Measurements from ENCODE around the gene C9orf85. TPM values are rescaled to one million over a fixed set of nuclear protein-coding genes. Genes with fewer than 3 reads are reported as not detected.

The C9orf85 gene
- total RNA-seq, 1 donor from 2014 or later: 29.3 TPM

DNA sequence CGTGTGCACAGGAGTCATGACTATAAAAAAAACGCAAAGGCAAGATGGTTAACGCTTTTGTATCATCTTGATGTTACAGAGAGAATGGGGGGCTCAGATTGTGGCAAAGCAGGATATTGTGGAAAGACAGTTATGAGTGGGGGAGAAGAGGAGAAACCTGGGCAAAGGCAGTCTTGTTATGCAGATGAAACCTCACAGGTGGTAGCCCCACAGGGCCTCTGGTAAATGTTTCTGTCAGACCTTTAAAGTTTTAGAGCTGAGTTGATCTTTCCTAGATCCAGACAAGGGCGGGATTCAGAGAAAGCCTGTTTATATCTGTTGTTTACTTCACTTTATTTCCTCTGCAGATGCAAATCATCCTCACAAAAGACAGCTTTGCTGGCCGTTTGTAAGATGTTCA lies 55.2 kb downstream of the C9orf85 start:
- DNase-seq (ENCODE audit: low spot score): peak; percentile 5
- TF ChIP-seq EZH2phosphoT487 (IDR thresholded peaks at IDR 0.05) (no peak), CTCF (IDR thresholded peaks at IDR 0.05) (no peak), EZH2 (IDR thresholded peaks at IDR 0.05) (no peak)
- H3K9me3 Mint-ChIP-seq: peaks cover 5% of the 10 kb centered on the region
- H3K27ac Mint-ChIP-seq: no peak overlapping the region
- peaks cover 16% of the 10 kb centered on the region for H3K4me1 ChIP-seq
- H3K36me3 ChIP-seq: no peaks in the 10 kb centered on the region
- peak overlapping the region; percentile 34 for H3K27ac ChIP-seq
- no peaks in the 10 kb centered on the region for H3K9me3 ChIP-seq (ENCODE audit: low read depth)
- peaks cover 27% of the 10 kb centered on the region for H3K36me3 Mint-ChIP-seq
- H3F3A ChIP-seq (ENCODE audit: low read depth): no peaks in the 10 kb centered on the region
- no peaks in the 10 kb centered on the region for H3K27me3 ChIP-seq
- H3K4me1 Mint-ChIP-seq: peaks cover 5% of the 10 kb centered on the region
- H3K4me2 ChIP-seq: peak overlapping the region; percentile 45
- H3K27me3 Mint-ChIP-seq (ENCODE audit: insufficient read depth, low read depth): no peaks in the 10 kb centered on the region
- no peaks in the 10 kb centered on the region for H4K20me1 ChIP-seq (ENCODE audit: low read depth)
- H3K79me2 ChIP-seq (ENCODE audit: low read depth): peaks cover 8% of the 10 kb centered on the region
- H3K4me3 ChIP-seq: no peak overlapping the region
- H3K4me3 Mint-ChIP-seq: no peak overlapping the region
- H2AFZ ChIP-seq (replicated peaks): peak overlapping the region; percentile 3
- no peak overlapping the region for H3K9ac ChIP-seq

GRCh38 chr9:71968541-71969090 lies 57.2 kb downstream of the C9orf85 start:
- Histone ChIP-seq H3K27ac (no peak overlapping the region), H4K20me1 (ENCODE audit: low read depth) (no peaks in the 10 kb centered on the region), H3K4me2 (no peak overlapping the region), H3K27me3 (no peaks in the 10 kb centered on the region), H3K4me1 (peaks cover 16% of the 10 kb centered on the region), H3F3A (ENCODE audit: low read depth) (no peaks in the 10 kb centered on the region), H3K9me3 (ENCODE audit: low read depth) (no peaks in the 10 kb centered on the region), H3K36me3 (peaks cover 6% of the 10 kb centered on the region), H2AFZ (replicated peaks) (no peak overlapping the region), H3K4me3 (no peak overlapping the region), H3K79me2 (ENCODE audit: low read depth) (peaks cover 8% of the 10 kb centered on the region), H3K9ac (no peak overlapping the region)
- DNase-seq (ENCODE audit: low spot score): no peak
- no peak for TF ChIP-seq CTCF (IDR thresholded peaks at IDR 0.05)
- TF ChIP-seq EZH2 (IDR thresholded peaks at IDR 0.05): no peak
- no peak for TF ChIP-seq EZH2phosphoT487 (IDR thresholded peaks at IDR 0.05)
- Mint-ChIP-seq H3K27ac (no peak overlapping the region), H3K27me3 (ENCODE audit: insufficient read depth, low read depth) (no peaks in the 10 kb centered on the region), H3K4me1 (peaks cover 5% of the 10 kb centered on the region), H3K9me3 (peaks cover 5% of the 10 kb centered on the region), H3K36me3 (peaks cover 21% of the 10 kb centered on the region), H3K4me3 (no peak overlapping the region)

GRCh38 chr9:71975833-71976232 lies 64.4 kb downstream of the C9orf85 start:
- no peaks in the 10 kb centered on the region for H3K27me3 Mint-ChIP-seq (ENCODE audit: insufficient read depth, low read depth)
- H3K27ac Mint-ChIP-seq: no peak overlapping the region
- H3K36me3 Mint-ChIP-seq: peaks cover 3% of the 10 kb centered on the region
- TF ChIP-seq EZH2phosphoT487 (IDR thresholded peaks at IDR 0.05) (no peak), EZH2 (IDR thresholded peaks at IDR 0.05) (no peak), CTCF (IDR thresholded peaks at IDR 0.05) (no peak)
- peaks cover 6% of the 10 kb centered on the region for H3K36me3 ChIP-seq
- no peak overlapping the region for H2AFZ ChIP-seq (replicated peaks)
- no peak overlapping the region for H3K4me2 ChIP-seq
- H3K9me3 Mint-ChIP-seq: no peaks in the 10 kb centered on the region
- H3K27ac ChIP-seq: no peak overlapping the region
- H3K27me3 ChIP-seq: no peaks in the 10 kb centered on the region
- no peak overlapping the region for H3K9ac ChIP-seq
- no peaks in the 10 kb centered on the region for H3F3A ChIP-seq (ENCODE audit: low read depth)
- no peaks in the 10 kb centered on the region for H3K79me2 ChIP-seq (ENCODE audit: low read depth)
- H4K20me1 ChIP-seq (ENCODE audit: low read depth): no peaks in the 10 kb centered on the region
- no peaks in the 10 kb centered on the region for H3K9me3 ChIP-seq (ENCODE audit: low read depth)
- H3K4me3 ChIP-seq: no peak overlapping the region
- no peak for DNase-seq (ENCODE audit: low spot score)
- H3K4me1 ChIP-seq: no peaks in the 10 kb centered on the region
- no peaks in the 10 kb centered on the region for H3K4me1 Mint-ChIP-seq
- H3K4me3 Mint-ChIP-seq: no peak overlapping the region
